ENCODE data around the gene IGSF6. TPM values are rescaled to one million over a fixed set of nuclear protein-coding genes. Genes with fewer than 3 reads are reported as not detected.

Gene IGSF6
- total and polyA plus RNA-seq, 2 of the 8 experiments (the other 6 are each of a cell fraction or from before 2014, with no cell fraction given): not detected

GRCh38 chr16:21643785-21644184 is 8.6 kb downstream of the IGSF6 start:
- no peak overlapping the region for H3K4ac ChIP-seq (replicated peaks; ENCODE audit: insufficient read length, low read depth, low read length)
- no peak overlapping the region for H2BK5ac ChIP-seq (ENCODE audit: low read depth, low read length)
- peaks cover 0 to 11% of the 10 kb centered on the region in 2 experiments; a peak in 1 of 4 replicates for H3K79me2 ChIP-seq (ENCODE audit: control insufficient read depth in 1 of 2, insufficient read depth in 2 of 2, low read length in 2 of 2)
- H3K9me3 ChIP-seq (ENCODE audit: insufficient read depth in 2 of 2, low read depth in 1 of 2, low read length in 1 of 2): no peaks in the 10 kb centered on the region
- FAIRE-seq: no peak
- no peak overlapping the region for H3K14ac ChIP-seq (ENCODE audit: insufficient read length)
- H3K79me1 ChIP-seq (ENCODE audit: low read depth, low read length): peaks cover 2% of the 10 kb centered on the region; the same call in 1 of the 2 replicates
- no peak overlapping the region for H3K4me3 ChIP-seq (ENCODE audit: extremely low read depth in 1 of 4, insufficient read depth in 2 of 4, low read depth in 3 of 4, low read length in 4 of 4)
- H2BK12ac ChIP-seq (ENCODE audit: low read depth, low read length): no peak overlapping the region
- H3K27ac ChIP-seq (ENCODE audit: low read depth, low read length): no peak overlapping the region
- POLR2A ChIA-PET (ENCODE audit: partially characterized antibody): interaction anchor here (0.6 kb wide), 1 partner anchor 151 kb away, joined by 3 read pairs; no protein-coding TSS in a partner anchor
- no peak overlapping the region for H3K18ac ChIP-seq (ENCODE audit: extremely low read depth, low read length)
- H4K5ac ChIP-seq (ENCODE audit: insufficient read length, low read depth, low read length): no peak overlapping the region
- no peak overlapping the region for H3K4me2 ChIP-seq (ENCODE audit: insufficient read depth in 1 of 2, low read depth in 2 of 2, low read length in 2 of 2)
- CTCF ChIA-PET (ENCODE audit: partially characterized antibody): interaction anchor here (0.5 to 1.2 kb wide), 3 partner anchors 10 to 65 kb away, joined by 3 to 4 read pairs (median 3); no protein-coding TSS in a partner anchor
- no peak overlapping the region for H3K56ac ChIP-seq (replicated peaks; ENCODE audit: insufficient read length, low read depth, low read length)
- no peak for DNase-seq (ENCODE audit: low read depth in 1 of 2, low spot score in 2 of 2)
- H3K23me2 ChIP-seq (ENCODE audit: low read depth, low read length): no peaks in the 10 kb centered on the region
- no peak overlapping the region for H4K8ac ChIP-seq (ENCODE audit: extremely low read depth, insufficient read depth, low read length)
- H3K4me1 ChIP-seq (replicated peaks in 1 of 4; ENCODE audit: control insufficient read depth in 3 of 4, insufficient read depth in 4 of 4, low read length in 3 of 4): no peaks in the 10 kb centered on the region
- no peak overlapping the region for H2BK20ac ChIP-seq (ENCODE audit: low read length)
- H4K20me1 ChIP-seq (replicated peaks in 1 of 2; ENCODE audit: control insufficient read depth in 1 of 2, insufficient read depth in 2 of 2, low read length in 2 of 2): peaks cover 0 to 3% of the 10 kb centered on the region in 2 experiments
- H2BK15ac ChIP-seq (ENCODE audit: low read length): no peak overlapping the region
- no peak overlapping the region for H4K91ac ChIP-seq (replicated peaks; ENCODE audit: insufficient read length, low read length)
- no peak overlapping the region for H3K23ac ChIP-seq (ENCODE audit: insufficient read length)
- no peak overlapping the region for H3K9ac ChIP-seq (replicated peaks in 1 of 4; ENCODE audit: extremely low read depth in 1 of 4, low read depth in 3 of 4, low read length in 3 of 4)
- H2AK5ac ChIP-seq (ENCODE audit: low read depth, low read length): no peak overlapping the region
- no peak for TF ChIP-seq HDAC6 (IDR thresholded peaks at IDR 0.05; ENCODE audit: low read depth, low read length)
- TF ChIP-seq CTCF (IDR thresholded peaks at IDR 0.05; ENCODE audit: control extremely low read depth in 1 of 3, insufficient read depth in 1 of 3, low read depth in 1 of 3, low read length in 3 of 3): no peak
- no peak for TF ChIP-seq NRF1 (IDR thresholded peaks at IDR 0.05; ENCODE audit: low read depth, low read length)
- no peak for TF ChIP-seq SIN3A (conservative IDR thresholded peaks at IDR 0.05 in 1 of 2, IDR thresholded peaks at IDR 0.05 in 1 of 2; ENCODE audit: low read depth in 1 of 2, low read length in 2 of 2)
- no peak for TF ChIP-seq EP300 (IDR thresholded peaks at IDR 0.05; ENCODE audit: borderline replicate concordance in 1 of 2, low read depth in 2 of 2, low read length in 2 of 2)
- TF ChIP-seq POLR2AphosphoS5 (IDR thresholded peaks at IDR 0.05; ENCODE audit: low read depth, low read length): no peak
- TF ChIP-seq KDM4A (IDR thresholded peaks at IDR 0.05; ENCODE audit: low read depth, low read length, severe bottlenecking): no peak
- no peak for TF ChIP-seq KDM5A (IDR thresholded peaks at IDR 0.05; ENCODE audit: low read length)
- TF ChIP-seq HDAC2 (IDR thresholded peaks at IDR 0.05; ENCODE audit: borderline replicate concordance in 1 of 2, low read depth in 2 of 2, low read length in 2 of 2): no peak
- WGBS, 2 experiments (ENCODE audit: extremely low coverage in 1 of 2, insufficient coverage in 1 of 2, insufficient read length in 1 of 2, insufficient replicate concordance in 2 of 2, low coverage in 1 of 2, low lambda C conversion rate in 2 of 2, missing lambda C conversion rate in 1 of 2): 89% methylated on average over 3 of the region's 3 CpGs; no CpG with 5 or more reads in 1 of the 2 experiments
- H2BK120ac ChIP-seq (replicated peaks; ENCODE audit: low read depth, low read length): no peak overlapping the region
- no peaks in the 10 kb centered on the region for H3K27me3 ChIP-seq (replicated peaks in 1 of 4; ENCODE audit: control insufficient read depth in 3 of 4, extremely low read depth in 1 of 4, insufficient read depth in 3 of 4, low read length in 3 of 4)
- no peaks in the 10 kb centered on the region; a peak in 1 of 8 replicates for H3K36me3 ChIP-seq (ENCODE audit: control insufficient read depth in 2 of 4, insufficient read depth in 4 of 4, low read length in 3 of 4)
- no peak overlapping the region for H2AFZ ChIP-seq (ENCODE audit: low read length)
